IMR-90 (cell line): ENCODE data around the gene ETFRF1. TPM values are rescaled to one million over a fixed set of nuclear protein-coding genes. Genes with fewer than 3 reads are reported as not detected.

Source experiments
- ATAC-seq: fragments of 200-7000 bp; cut with Tn5 transposase; 2 replicates; pipeline ENCODE4 v1.9.1; 2020; ENCODE audit warnings: low read depth, mild to moderate bottlenecking, moderate library complexity
- BruUV-seq: library from RNA; stranded (reverse); fragments of 400-500 nt; replicated peaks from 2 replicates; lab custom pipeline; 2021; lab: Mats Ljungman, UMichigan
- CTCF ChIA-PET: fragments of 300-600 bp; formaldehyde crosslinking; extraction: SDS; loops from one replicate; lab custom pipeline; 2021; ENCODE audit warnings: antibody characterized with exemption; lab: Yijun Ruan, JAX
- POLR2A ChIA-PET: fragments of 300-600 bp; sonication (Branson Sonifier 250); formaldehyde crosslinking; loops from one replicate; lab custom pipeline; 2022; ENCODE audit warnings: antibody characterized with exemption; ENCODE audit not compliant: unreplicated experiment; lab: Charles Lee
- DNase-seq: peaks from one replicate; pipeline ENCODE4 v3.0.0; 2013
- H2AFZ ChIP-seq: replicated peaks from 2 replicates; pipeline ENCODE3; 2013; ENCODE audit warnings: low read length, mild to moderate bottlenecking; ENCODE audit not compliant: poor library complexity
- H2AK5ac ChIP-seq: 2 replicates; pipeline ENCODE4 v1.6.1; 2013; ENCODE audit warnings: low read depth, low read length, inconsistent platforms
- H2AK9ac ChIP-seq: replicated peaks from 2 replicates; pipeline ENCODE3; 2013; ENCODE audit warnings: mild to moderate bottlenecking, low read depth, low read length, moderate library complexity; ENCODE audit not compliant: poor library complexity
- H2BK120ac ChIP-seq: 2 replicates; pipeline ENCODE4 v1.6.1; 2013; ENCODE audit warnings: low read depth, low read length, inconsistent platforms
- H2BK15ac ChIP-seq: 3 replicates; pipeline ENCODE4 v1.6.1; 2013; ENCODE audit warnings: low read depth, low read length, inconsistent platforms
- H2BK20ac ChIP-seq: 2 replicates; pipeline ENCODE4 v1.6.1; 2013; ENCODE audit warnings: low read depth, mild to moderate bottlenecking, inconsistent platforms, low read length, moderate library complexity
- H2BK5ac ChIP-seq: 2 replicates; pipeline ENCODE4 v1.6.1; 2013; ENCODE audit warnings: mild to moderate bottlenecking, low read depth, low read length, inconsistent platforms; ENCODE audit not compliant: poor library complexity, severe bottlenecking
- H3K14ac ChIP-seq: replicated peaks from 2 replicates; pipeline ENCODE4 v1.6.1; 2013; ENCODE audit warnings: low read depth, low read length, inconsistent platforms
- H3K18ac ChIP-seq: 2 replicates; pipeline ENCODE4 v1.6.1; 2013; ENCODE audit warnings: low read depth, low read length, control low read depth
- H3K23ac ChIP-seq: 2 replicates; pipeline ENCODE4 v1.6.1; 2013; ENCODE audit warnings: low read depth, low read length, inconsistent platforms
- H3K27ac ChIP-seq: 2 replicates; pipeline ENCODE4 v1.5.1; 2013; ENCODE audit warnings: mild to moderate bottlenecking, control low read depth, low read length; ENCODE audit not compliant: insufficient read depth
- H3K27me3 ChIP-seq: 2 replicates; pipeline ENCODE4 v1.6.1; 2013; ENCODE audit warnings: low read length; ENCODE audit not compliant: control insufficient read depth, insufficient read depth
- H3K36me3 ChIP-seq: 2 replicates; pipeline ENCODE4 v1.6.1; 2013; ENCODE audit warnings: low read length, mixed read lengths; ENCODE audit not compliant: control insufficient read depth, insufficient read depth
- H3K4ac ChIP-seq: 2 replicates; pipeline ENCODE4 v1.6.1; 2013; ENCODE audit warnings: low read depth, low read length, inconsistent platforms
- H3K4me1 ChIP-seq: 2 replicates; pipeline ENCODE4 v1.6.1; 2013; ENCODE audit warnings: low read length, mixed read lengths; ENCODE audit not compliant: control insufficient read depth, insufficient read depth
- H3K4me2 ChIP-seq: 2 replicates; pipeline ENCODE4 v1.6.1; 2013; ENCODE audit warnings: low read depth, mild to moderate bottlenecking, control low read depth, low read length, moderate library complexity
- H3K4me3 ChIP-seq: 2 replicates; pipeline ENCODE4 v1.5.1; 2013; ENCODE audit warnings: low read depth, mild to moderate bottlenecking, control low read depth, low read length, moderate library complexity; ENCODE audit not compliant: insufficient read depth
- H3K56ac ChIP-seq: 2 replicates; pipeline ENCODE4 v1.6.1; 2013; ENCODE audit warnings: low read length, inconsistent platforms; ENCODE audit not compliant: insufficient read depth; ENCODE audit errors: extremely low read depth
- H3K79me1 ChIP-seq, 2 experiments: 2 replicates each; pipeline ENCODE4 v1.6.1; 2013; ENCODE audit warnings: low read length in 2 of 2, inconsistent platforms in 1 of 2, low read depth in 1 of 2
- H3K9ac ChIP-seq: 2 replicates; pipeline ENCODE4 v1.6.1; 2013; ENCODE audit warnings: low read depth, low read length, control low read depth
- H3K9me1 ChIP-seq: 2 replicates; pipeline ENCODE4 v1.6.1; 2013; ENCODE audit warnings: low read length, inconsistent platforms; ENCODE audit not compliant: insufficient read depth
- H3K9me3 ChIP-seq: 2 replicates; pipeline ENCODE4 v1.6.1; 2013; ENCODE audit warnings: low read length; ENCODE audit not compliant: control insufficient read depth, insufficient read depth
- H4K20me1 ChIP-seq: 2 replicates; pipeline ENCODE4 v1.6.1; 2013; ENCODE audit warnings: low read length, inconsistent platforms; ENCODE audit not compliant: insufficient read depth
- H4K5ac ChIP-seq: 2 replicates; pipeline ENCODE4 v1.6.1; 2013; ENCODE audit warnings: mild to moderate bottlenecking, low read depth, low read length, control low read depth
- H4K8ac ChIP-seq, 2 experiments: 2 replicates each; pipeline ENCODE4 v1.6.1; 2013; ENCODE audit warnings: low read depth in 2 of 2, low read length in 2 of 2, control low read depth in 1 of 2, inconsistent platforms in 1 of 2
- H4K91ac ChIP-seq: 2 replicates; pipeline ENCODE4 v1.6.1; 2013; ENCODE audit warnings: low read depth, low read length, inconsistent platforms; ENCODE audit not compliant: insufficient read depth
- ELK1 ChIP-seq: fragments of 150-350 bp; IDR thresholded peaks from 2 replicates; pipeline ENCODE4 v1.6.1; 2016; ENCODE audit warnings: low read depth, mild to moderate bottlenecking, low read length, moderate library complexity, borderline replicate concordance
- MAFK ChIP-seq: IDR thresholded peaks from 2 replicates; pipeline ENCODE4 v1.6.1; 2012; ENCODE audit warnings: low read depth, low read length, improper control_type of control experiment
- MAZ ChIP-seq: IDR thresholded peaks from 2 replicates; pipeline ENCODE4 v1.6.1; 2012; ENCODE audit warnings: low read depth, mild to moderate bottlenecking, low read length, improper control_type of control experiment, moderate library complexity, borderline replicate concordance
- POLR2A ChIP-seq: IDR thresholded peaks from 2 replicates; pipeline ENCODE4 v1.6.1; 2012; ENCODE audit warnings: mild to moderate bottlenecking, low read depth, low read length
- RAD21 ChIP-seq: IDR thresholded peaks from 2 replicates; pipeline ENCODE4 v1.6.1; 2012; ENCODE audit warnings: low read length, improper control_type of control experiment
- SMC3 ChIP-seq: fragments of 150-350 bp; IDR thresholded peaks from 2 replicates; pipeline ENCODE4 v1.6.1; 2016; ENCODE audit warnings: low read depth, mild to moderate bottlenecking, antibody characterized with exemption, low read length, moderate library complexity
- WGBS, 2 experiments: methylation state at CpG; one replicate each; pipeline versions ENCODE4 v1.1.5 to v1.1.7; 2013; ENCODE audit warnings: missing lambda C conversion rate in 2 of 2; ENCODE audit not compliant: insufficient read length in 1 of 2; ENCODE audit errors: extremely low coverage in 2 of 2; 5-methylcytosine and 5-hydroxymethylcytosine counted together
- dilution Hi-C: fragments of 300-500 bp; cut with HindIII; formaldehyde crosslinking; loops from one replicate; pipeline ENCODE4 v1.14.3; 2018; ENCODE audit warnings: low sequenced_read_pairs; ENCODE audit not compliant: unreplicated experiment
- in situ Hi-C: fragments of 300-500 bp; cut with MboI; formaldehyde crosslinking; loops from 3 replicates; pipeline ENCODE4 v1.14.3; 2019; ENCODE audit warnings: low sequenced_read_pairs, inconsistent platforms, mixed read lengths
- intact Hi-C: fragments of 100-400 bp; cut with micrococcal nuclease; formaldehyde crosslinking; loops from 2 replicates; pipeline ENCODE4 v1.10.0; 2022
- polyA plus RNA-seq, 3 experiments: library from polyadenylated mRNA; depleted of rRNA; stranded (reverse); fragments of >200 nt; gene quantifications; 2 replicates each; pipeline ENCODE4 v1.2.3, GENCODE V29; 2012; ENCODE audit warnings: low replicate concordance in 1 of 3
- total RNA-seq: library from RNA; depleted of rRNA; stranded (reverse); fragments of >200 nt; gene quantifications from 2 replicates; pipeline ENCODE4 v1.2.3, GENCODE V29; 2012; rRNA removed

ETFRF1 gene
- total and polyA plus RNA-seq, 2 of the 4 experiments (the other 2 are of a cell fraction), result 8.6 to 14.4 TPM

GRCh38 chr12:25254271-25254880 lies 59.3 kb downstream of the ETFRF1 start:
- no peak overlapping the region for H2AK9ac ChIP-seq
- H2BK5ac ChIP-seq, result no peak overlapping the region
- no peak overlapping the region for H3K23ac ChIP-seq
- CTCF ChIA-PET, result no interaction called here
- H4K20me1 ChIP-seq, result peaks cover 8% of the 10 kb centered on the region; the same call in 1 of the 2 replicates
- TF ChIP-seq RAD21 (no peak), SMC3 (no peak), MAFK (no peak), MAZ (no peak), ELK1 (no peak), POLR2A (no peak)
- H4K91ac ChIP-seq, result no peak overlapping the region
- no peak overlapping the region for H3K4me2 ChIP-seq
- no peaks in the 10 kb centered on the region for H3K9me3 ChIP-seq
- no peak overlapping the region for H3K4ac ChIP-seq
- 80% methylated on average over 1 of the region's 4 CpGs; no CpG with 5 or more reads in 1 of the 2 experiments for WGBS, 2 experiments
- ATAC-seq (no peak), DNase-seq (peak; percentile 44)
- no peak overlapping the region for H2BK120ac ChIP-seq
- H3K36me3 ChIP-seq, result no peaks in the 10 kb centered on the region
- POLR2A ChIA-PET, result no interaction called here
- in situ Hi-C loops, result no loop called here
- no peak overlapping the region for H3K27ac ChIP-seq
- dilution Hi-C loops, result no loop called here
- H3K14ac ChIP-seq, result no peak overlapping the region
- no peak overlapping the region for H2AFZ ChIP-seq
- no peaks in the 10 kb centered on the region for H3K27me3 ChIP-seq
- no peak overlapping the region for H4K5ac ChIP-seq
- no peak overlapping the region for H4K8ac ChIP-seq
- H2BK15ac ChIP-seq, result no peak overlapping the region
- no peak overlapping the region for H2AK5ac ChIP-seq
- H3K9me1 ChIP-seq, result no peaks in the 10 kb centered on the region
- 0 out of 2 replicates have a peak, but pooled peaks cover 2% of the 10 kb centered on the region for H3K4me1 ChIP-seq
- no peak overlapping the region for H3K18ac ChIP-seq
- H3K56ac ChIP-seq, result no peak overlapping the region
- intact Hi-C loops, result no loop called here
- no peak overlapping the region for H3K4me3 ChIP-seq
- no peak overlapping the region for H3K9ac ChIP-seq
- H2BK20ac ChIP-seq, result no peak overlapping the region
- peaks cover 0 to 6% of the 10 kb centered on the region in 2 experiments; a peak in 2 of 4 replicates for H3K79me1 ChIP-seq
- no TSS peak for BruUV-seq

Other genes starting within 250 kb of the ETFRF1 start
- 580 and 683 TPM in 2 replicates for gene BCAT1, start 246.1 kb upstream of the ETFRF1 start, total RNA-seq
- 21.3 and 30.4 TPM in 2 replicates for gene BCAT1, start 246.1 kb upstream of the ETFRF1 start, polyA plus RNA-seq (2012; rRNA removed)
- gene DNAI7, start 77 bp upstream of the ETFRF1 start, total RNA-seq, result under 0.01 and 0.28 TPM in 2 replicates
- 0.06 and 0.07 TPM in 2 replicates for gene DNAI7, start 77 bp upstream of the ETFRF1 start, polyA plus RNA-seq (2012; rRNA removed)
- 9.3 and 20.0 TPM in 2 replicates for gene KRAS, start 55.7 kb downstream of the ETFRF1 start, total RNA-seq
- gene KRAS, start 55.7 kb downstream of the ETFRF1 start, polyA plus RNA-seq (2012; rRNA removed), result 8.1 and 10.7 TPM in 2 replicates